ENCODE results near the gene ACAA1. TPM values are rescaled to one million over a fixed set of nuclear protein-coding genes. Genes with fewer than 3 reads are reported as not detected.

ACAA1 gene
- total RNA-seq, 1 donor from 2014 or later, result 120 TPM

- DNase-seq, result no peak
- no peak for TF ChIP-seq CTCF (IDR thresholded peaks at IDR 0.05; ENCODE audit: borderline replicate concordance)
Observed at GRCh38 chr3:38114875-38115644, 21.9 kb downstream of the ACAA1 start.

GRCh38 chr3:38114052-38114874 is 22.7 kb downstream of the ACAA1 start:
- Histone ChIP-seq H3K36me3 (no peaks in the 10 kb centered on the region), H3K27ac (replicated peaks) (no peak overlapping the region), H3K4me1 (peaks cover 11% of the 10 kb centered on the region), H3K4me3 (no peak overlapping the region), H3K9me3 (replicated peaks) (no peaks in the 10 kb centered on the region), H3K27me3 (ENCODE audit: low read depth) (no peaks in the 10 kb centered on the region)
- intact Hi-C loops (cut with micrococcal nuclease), result no loop called here
- no peak for TF ChIP-seq CTCF (IDR thresholded peaks at IDR 0.05; ENCODE audit: borderline replicate concordance)
- DNase-seq, result no peak

More at GRCh38 chr3:38114875-38115644, 21.9 kb downstream of the ACAA1 start:
- Histone ChIP-seq H3K9me3 (replicated peaks) (no peaks in the 10 kb centered on the region), H3K4me1 (peaks cover 11% of the 10 kb centered on the region), H3K4me3 (no peak overlapping the region), H3K27me3 (ENCODE audit: low read depth) (no peaks in the 10 kb centered on the region), H3K27ac (replicated peaks) (no peak overlapping the region), H3K36me3 (peaks cover 6% of the 10 kb centered on the region)
- intact Hi-C loops (cut with micrococcal nuclease), result no loop called here

GRCh38 chr3:38112378-38112761 is 24.6 kb downstream of the ACAA1 start:
- no peak overlapping the region for H3K27ac ChIP-seq (replicated peaks)
- no peak for DNase-seq
- H3K27me3 ChIP-seq (ENCODE audit: low read depth), result no peaks in the 10 kb centered on the region
- no peak overlapping the region for H3K4me3 ChIP-seq
- TF ChIP-seq CTCF (IDR thresholded peaks at IDR 0.05; ENCODE audit: borderline replicate concordance), result no peak
- H3K9me3 ChIP-seq (replicated peaks), result no peaks in the 10 kb centered on the region
- no peaks in the 10 kb centered on the region for H3K36me3 ChIP-seq
- intact Hi-C loops (cut with micrococcal nuclease), result no loop called here
- H3K4me1 ChIP-seq, result peaks cover 4% of the 10 kb centered on the region

- no peak for TF ChIP-seq CTCF (IDR thresholded peaks at IDR 0.05; ENCODE audit: borderline replicate concordance)
- Histone ChIP-seq H3K36me3 (no peaks in the 10 kb centered on the region), H3K9me3 (replicated peaks) (no peaks in the 10 kb centered on the region), H3K4me1 (no peaks in the 10 kb centered on the region), H3K27me3 (ENCODE audit: low read depth) (no peaks in the 10 kb centered on the region), H3K27ac (replicated peaks) (no peak overlapping the region), H3K4me3 (no peak overlapping the region)
- DNase-seq, result no peak
- intact Hi-C loops (cut with micrococcal nuclease), result no loop called here
Observed at GRCh38 chr3:38111696-38112377, 25.1 kb downstream of the ACAA1 start.

GRCh38 chr3:38111201-38111600 is 25.7 kb downstream of the ACAA1 start:
- H3K27ac ChIP-seq (replicated peaks), result no peak overlapping the region
- H3K36me3 ChIP-seq, result no peaks in the 10 kb centered on the region
- DNase-seq, result no peak
- H3K4me3 ChIP-seq, result no peak overlapping the region
- intact Hi-C loops (cut with micrococcal nuclease), result no loop called here
- no peaks in the 10 kb centered on the region for H3K27me3 ChIP-seq (ENCODE audit: low read depth)
- H3K9me3 ChIP-seq (replicated peaks), result no peaks in the 10 kb centered on the region
- no peaks in the 10 kb centered on the region for H3K4me1 ChIP-seq
- TF ChIP-seq CTCF (IDR thresholded peaks at IDR 0.05; ENCODE audit: borderline replicate concordance), result no peak

Measured in left ventricle myocardium inferior (tissue), 1 donor.